ENCODE data around the gene LDB1. TPM values are rescaled to one million over a fixed set of nuclear protein-coding genes. Genes with fewer than 3 reads are reported as not detected.

LDB1 gene
- total RNA-seq, 1 experiment from 2014 or later: 87.6 TPM

- Histone ChIP-seq H3K27me3 (ENCODE audit: control insufficient read depth, insufficient read depth, low read length) (no peaks in the 10 kb centered on the region), H3K36me3 (ENCODE audit: control insufficient read depth, insufficient read depth, low read length) (peaks cover 26% of the 10 kb centered on the region), H3K4me3 (ENCODE audit: low read depth in 2 of 2, low read length in 2 of 2) (peak overlapping the region in 1 of 2 experiments; percentile 23; a peak in 1 of 4 replicates), H3K4me1 (ENCODE audit: control insufficient read depth, insufficient read depth, low read length) (peaks cover 32% of the 10 kb centered on the region), H3K9me3 (ENCODE audit: control insufficient read depth, insufficient read depth, low read depth, low read length) (no peaks in the 10 kb centered on the region), H3K27ac (ENCODE audit: low read length) (peak overlapping the region; percentile 39; the same call in 1 of the 2 replicates)
- ATAC-seq (no peak), DNase-seq (ENCODE audit: low read depth, low spot score) (no peak)
- in situ Hi-C loops (cut with HindIII; ENCODE audit: low pct_unique_long_range_greater_than_20kb, low sequenced_read_pairs) (no loop called here), intact Hi-C loops (cut with micrococcal nuclease; ENCODE audit: unreplicated experiment) (no loop called here)
- no TSS peak for BruUV-seq (replicated peaks)
- CTCF ChIA-PET: no interaction called here
- TF ChIP-seq SIN3A (IDR thresholded peaks at IDR 0.05; ENCODE audit: borderline replicate concordance, insufficient read depth, low read depth, low read length) (no peak), REST (IDR thresholded peaks at IDR 0.05; ENCODE audit: insufficient read depth in 1 of 2, low read depth in 2 of 2, low read length in 1 of 2) (no peak), TCF7L2 (IDR thresholded peaks at IDR 0.05; ENCODE audit: low read depth, low read length) (no peak), CTCF (IDR thresholded peaks at IDR 0.05) (no peak), POLR2AphosphoS5 (IDR thresholded peaks at IDR 0.05; ENCODE audit: low read depth, low read length) (no peak)
- POLR2A ChIA-PET: no interaction called here
These were observed 15.9 kb upstream of the LDB1 start for GRCh38 chr10:102135956-102136526.

GRCh38 chr10:102134416-102134815, 14.2 kb upstream of the LDB1 start:
- CTCF ChIA-PET: interaction anchor here (0.6 kb wide), 1 partner anchor 11 kb away, joined by 3 read pairs; no protein-coding TSS in a partner anchor
- Histone ChIP-seq H3K36me3 (ENCODE audit: control insufficient read depth, insufficient read depth, low read length) (peaks cover 19% of the 10 kb centered on the region), H3K9me3 (ENCODE audit: control insufficient read depth, insufficient read depth, low read depth, low read length) (no peaks in the 10 kb centered on the region), H3K27ac (ENCODE audit: low read length) (peak overlapping the region; percentile 96), H3K27me3 (ENCODE audit: control insufficient read depth, insufficient read depth, low read length) (no peaks in the 10 kb centered on the region), H3K4me3 (ENCODE audit: low read depth in 2 of 2, low read length in 2 of 2) (peak overlapping the region; percentile 91 to 99), H3K4me1 (ENCODE audit: control insufficient read depth, insufficient read depth, low read length) (peaks cover 32% of the 10 kb centered on the region)
- intact Hi-C loops (cut with micrococcal nuclease; ENCODE audit: unreplicated experiment) (no loop called here), in situ Hi-C loops (cut with HindIII; ENCODE audit: low pct_unique_long_range_greater_than_20kb, low sequenced_read_pairs) (no loop called here)
- DNase-seq (ENCODE audit: low read depth, low spot score) (no peak), ATAC-seq (no peak)
- TSS peak; percentile 88 for BruUV-seq (replicated peaks)
- 0 out of 2 replicates have a peak, but pooled peaks have one; percentile 29 for TF ChIP-seq SIN3A (IDR thresholded peaks at IDR 0.05; ENCODE audit: borderline replicate concordance, insufficient read depth, low read depth, low read length)
- no peak for TF ChIP-seq CTCF (IDR thresholded peaks at IDR 0.05)
- POLR2A ChIA-PET: no interaction called here

All from Panc1 (cell line).